Measurements from ENCODE around the gene FAM149B1. TPM values are rescaled to one million over a fixed set of nuclear protein-coding genes. Genes with fewer than 3 reads are reported as not detected.
"Not testable (repeated sequence)": the region's sequence is repeated elsewhere in the genome, so short reads cannot be mapped to it uniquely, and the experiment has no call there.

Gene FAM149B1
- total RNA-seq, 1 donor from 2014 or later: 16.0 TPM

- H3K27ac Mint-ChIP-seq: peak within 1 kb of the TSS; percentile 95
- ChIA-PET POLR2A (interaction anchor here (0.5 to 3.1 kb wide), 6 partner anchors 11 to 525 kb away, joined by 3 to 12 read pairs (median 6); partner anchors contain the start of genes ECD, FAM149B1, P4HA1 and PPP3CB), CTCF (interaction anchor here (0.6 to 1.1 kb wide), 2 partner anchors 12 to 1545 kb away, joined by 4 read pairs; no protein-coding TSS in a partner anchor)
- no peak for TF ChIP-seq CTCF (IDR thresholded peaks at IDR 0.05)
- H3K9me3 Mint-ChIP-seq: no peaks in the 10 kb centered on the region
- DNase-seq (peak; percentile 84), ATAC-seq (ENCODE audit: low read depth) (peak; percentile 89)
- peak within 1 kb of the TSS; percentile 99 for H3K4me3 Mint-ChIP-seq
- H3K4me1 Mint-ChIP-seq: peaks cover 44% of the 10 kb centered on the region
- H3K36me3 Mint-ChIP-seq (ENCODE audit: low read depth): peaks cover 40% of the 10 kb centered on the region
- H3K27me3 Mint-ChIP-seq: no peaks in the 10 kb centered on the region
- intact Hi-C loops (cut with micrococcal nuclease): loop anchor here (1.0 to 5.0 kb wide), 8 partner anchors 8 to 1980 kb away; partner anchors contain the start of genes ANXA7, CFAP70, MICU1 and VDAC2
Measured at GRCh38 chr10:73252445-73253224, 84.7 kb downstream of the FAM149B1 start, which contains the start of gene MRPS16. Gene MRPS16 (minus strand): TSS chr10:73252644. CDS start chr10:73252482, 162 bp downstream.

GRCh38 chr10:73253225-73253555, 85.3 kb downstream of the FAM149B1 start:
- no peak for TF ChIP-seq CTCF (IDR thresholded peaks at IDR 0.05)
- POLR2A ChIA-PET: interaction anchor here (0.5 to 3.1 kb wide), 4 partner anchors 85 to 524 kb away, joined by 4 to 12 read pairs (median 8); partner anchors contain the start of genes ECD, FAM149B1, P4HA1 and PPP3CB
- H3K9me3 Mint-ChIP-seq: no peaks in the 10 kb centered on the region
- ATAC-seq (ENCODE audit: low read depth) (no peak), DNase-seq (no peak)
- no peaks in the 10 kb centered on the region for H3K27me3 Mint-ChIP-seq
- peaks cover 40% of the 10 kb centered on the region for H3K36me3 Mint-ChIP-seq (ENCODE audit: low read depth)
- peaks cover 38% of the 10 kb centered on the region for H3K4me1 Mint-ChIP-seq
- H3K27ac Mint-ChIP-seq: peak overlapping the region; percentile 95
- peak overlapping the region; percentile 99 for H3K4me3 Mint-ChIP-seq
- CTCF ChIA-PET: interaction anchor here (0.6 kb wide), 1 partner anchor 1545 kb away, joined by 4 read pairs; no protein-coding TSS in a partner anchor
- intact Hi-C loops (cut with micrococcal nuclease): loop anchor here (1.0 to 5.0 kb wide), 5 partner anchors 9 to 1979 kb away; partner anchors contain the start of genes ANXA7, CFAP70 and VDAC2

GRCh38 chr10:73258612-73259011, 90.7 kb downstream of the FAM149B1 start:
- H3K9me3 Mint-ChIP-seq; H3K4me3 Mint-ChIP-seq; H3K4me1 Mint-ChIP-seq; H3K27ac Mint-ChIP-seq; ATAC-seq (ENCODE audit: low read depth); H3K36me3 Mint-ChIP-seq (ENCODE audit: low read depth); POLR2A ChIA-PET; intact Hi-C loops (cut with micrococcal nuclease); CTCF ChIA-PET; H3K27me3 Mint-ChIP-seq; DNase-seq: not testable (repeated sequence)

GRCh38 chr10:73261362-73261995, 93.6 kb downstream of the FAM149B1 start:
- Mint-ChIP-seq H3K4me1 (no peaks in the 10 kb centered on the region), H3K4me3 (no peak overlapping the region), H3K9me3 (peaks cover 9% of the 10 kb centered on the region), H3K27me3 (no peaks in the 10 kb centered on the region), H3K27ac (no peak overlapping the region), H3K36me3 (ENCODE audit: low read depth) (no peaks in the 10 kb centered on the region)
- ATAC-seq (ENCODE audit: low read depth) (no peak), DNase-seq (no peak)
- ChIA-PET CTCF (no interaction called here), POLR2A (no interaction called here)
- intact Hi-C loops (cut with micrococcal nuclease): no loop called here
- TF ChIP-seq CTCF (IDR thresholded peaks at IDR 0.05): no peak

GRCh38 chr10:73262105-73262730, 94.3 kb downstream of the FAM149B1 start:
- no peaks in the 10 kb centered on the region for H3K36me3 Mint-ChIP-seq (ENCODE audit: low read depth)
- intact Hi-C loops (cut with micrococcal nuclease): no loop called here
- H3K4me3 Mint-ChIP-seq: no peak overlapping the region
- peaks cover 9% of the 10 kb centered on the region for H3K9me3 Mint-ChIP-seq
- H3K27ac Mint-ChIP-seq: no peak overlapping the region
- no peaks in the 10 kb centered on the region for H3K4me1 Mint-ChIP-seq
- DNase-seq: no peak
- no peak for ATAC-seq (ENCODE audit: low read depth)
- ChIA-PET CTCF (no interaction called here), POLR2A (no interaction called here)
- no peak for TF ChIP-seq CTCF (IDR thresholded peaks at IDR 0.05)
- no peaks in the 10 kb centered on the region for H3K27me3 Mint-ChIP-seq
